ENCODE measurements around the gene SRI.

- no peak for TF ChIP-seq CTCF (IDR thresholded peaks at IDR 0.05)
- no peak for TF ChIP-seq EP300 (IDR thresholded peaks at IDR 0.05)
These were observed 817 bp downstream of the SRI start for GRCh38 chr7:88218836-88219605.

Measured in sigmoid colon (tissue), 4 donors.